ENCODE data around the gene ABCD3.
A peak's percentile ranks its signal among the peaks of the same experiment; 100 is the strongest.
"Not testable (repeated sequence)": the region's sequence is repeated elsewhere in the genome, so short reads cannot be mapped to it uniquely, and the experiment has no call there.

The ABCD3 gene

GRCh38 chr1:94417978-94418663 is at the start of gene ABCD3:
Gene ABCD3, plus strand, starts transcription at chr1:94418389. Its CDS starts 90 bp downstream, at chr1:94418479.
- peak; percentile 96 for DNase-seq
- in situ Hi-C loops (cut with HindIII; ENCODE audit: low pct_ligation_motif_present, low pct_unique_long_range_greater_than_20kb, low sequenced_read_pairs), result no loop called here

- in situ Hi-C loops (cut with HindIII; ENCODE audit: low pct_ligation_motif_present, low pct_unique_long_range_greater_than_20kb, low sequenced_read_pairs), result loop anchor here (25.0 kb wide), 1 partner anchor 335 kb away; no protein-coding TSS in a partner anchor
- not testable (repeated sequence) for DNase-seq
Observed at GRCh38 chr1:94372771-94373170, 45.4 kb upstream of the ABCD3 start.

- in situ Hi-C loops (cut with HindIII; ENCODE audit: low pct_ligation_motif_present, low pct_unique_long_range_greater_than_20kb, low sequenced_read_pairs), result loop anchor here (25.0 kb wide), 1 partner anchor 336 kb away; no protein-coding TSS in a partner anchor
- not testable (repeated sequence) for DNase-seq
Observed at GRCh38 chr1:94373311-94373710, 44.9 kb upstream of the ABCD3 start.

GRCh38 chr1:94375666-94376065 is 42.5 kb upstream of the ABCD3 start:
- in situ Hi-C loops (cut with HindIII; ENCODE audit: low pct_ligation_motif_present, low pct_unique_long_range_greater_than_20kb, low sequenced_read_pairs); DNase-seq: not testable (repeated sequence)

GRCh38 chr1:94378493-94378892 is 39.7 kb upstream of the ABCD3 start:
- DNase-seq; in situ Hi-C loops (cut with HindIII; ENCODE audit: low pct_ligation_motif_present, low pct_unique_long_range_greater_than_20kb, low sequenced_read_pairs): not testable (repeated sequence)

- in situ Hi-C loops (cut with HindIII; ENCODE audit: low pct_ligation_motif_present, low pct_unique_long_range_greater_than_20kb, low sequenced_read_pairs), result no loop called here
- DNase-seq, result no peak
Observed at GRCh38 chr1:94379615-94380014, 38.6 kb upstream of the ABCD3 start.

GRCh38 chr1:94382201-94382600 is 36.0 kb upstream of the ABCD3 start:
- in situ Hi-C loops (cut with HindIII; ENCODE audit: low pct_ligation_motif_present, low pct_unique_long_range_greater_than_20kb, low sequenced_read_pairs), result no loop called here
- DNase-seq, result no peak

- in situ Hi-C loops (cut with HindIII; ENCODE audit: low pct_ligation_motif_present, low pct_unique_long_range_greater_than_20kb, low sequenced_read_pairs), result no loop called here
- peak; percentile 95 for DNase-seq
Observed at GRCh38 chr1:94383966-94384408, 34.2 kb upstream of the ABCD3 start.

- DNase-seq, result peak; percentile 45
- in situ Hi-C loops (cut with HindIII; ENCODE audit: low pct_ligation_motif_present, low pct_unique_long_range_greater_than_20kb, low sequenced_read_pairs), result no loop called here
Observed at GRCh38 chr1:94384485-94385265, 33.5 kb upstream of the ABCD3 start.

- no peak for DNase-seq
- in situ Hi-C loops (cut with HindIII; ENCODE audit: low pct_ligation_motif_present, low pct_unique_long_range_greater_than_20kb, low sequenced_read_pairs), result no loop called here
Observed at GRCh38 chr1:94385308-94385929, 32.8 kb upstream of the ABCD3 start.

- in situ Hi-C loops (cut with HindIII; ENCODE audit: low pct_ligation_motif_present, low pct_unique_long_range_greater_than_20kb, low sequenced_read_pairs), result no loop called here
- DNase-seq, result no peak
Observed at GRCh38 chr1:94389298-94389697, 28.9 kb upstream of the ABCD3 start.

- in situ Hi-C loops (cut with HindIII; ENCODE audit: low pct_ligation_motif_present, low pct_unique_long_range_greater_than_20kb, low sequenced_read_pairs), result no loop called here
- DNase-seq, result no peak
Observed at GRCh38 chr1:94394247-94394646, 23.9 kb upstream of the ABCD3 start.

GRCh38 chr1:94395231-94395630 is 23.0 kb upstream of the ABCD3 start:
- DNase-seq, result no peak
- in situ Hi-C loops (cut with HindIII; ENCODE audit: low pct_ligation_motif_present, low pct_unique_long_range_greater_than_20kb, low sequenced_read_pairs), result no loop called here

- DNase-seq, result no peak
- in situ Hi-C loops (cut with HindIII; ENCODE audit: low pct_ligation_motif_present, low pct_unique_long_range_greater_than_20kb, low sequenced_read_pairs), result no loop called here
Observed at GRCh38 chr1:94395748-94396309, 22.4 kb upstream of the ABCD3 start.

GRCh38 chr1:94396356-94397010 is 21.7 kb upstream of the ABCD3 start:
- in situ Hi-C loops (cut with HindIII; ENCODE audit: low pct_ligation_motif_present, low pct_unique_long_range_greater_than_20kb, low sequenced_read_pairs), result no loop called here
- no peak for DNase-seq

- in situ Hi-C loops (cut with HindIII; ENCODE audit: low pct_ligation_motif_present, low pct_unique_long_range_greater_than_20kb, low sequenced_read_pairs), result no loop called here
- no peak for DNase-seq
Observed at GRCh38 chr1:94398356-94398755, 19.8 kb upstream of the ABCD3 start.

- in situ Hi-C loops (cut with HindIII; ENCODE audit: low pct_ligation_motif_present, low pct_unique_long_range_greater_than_20kb, low sequenced_read_pairs), result no loop called here
- DNase-seq, result no peak
Observed at GRCh38 chr1:94399453-94399852, 18.7 kb upstream of the ABCD3 start.

GRCh38 chr1:94401206-94401605 is 17.0 kb upstream of the ABCD3 start:
- DNase-seq, result no peak
- in situ Hi-C loops (cut with HindIII; ENCODE audit: low pct_ligation_motif_present, low pct_unique_long_range_greater_than_20kb, low sequenced_read_pairs), result no loop called here

Data from ACHN (cell line).